Subcutaneous adipose tissue (tissue), 4 donors: ENCODE results near the gene MCC. TPM values are rescaled to one million over a fixed set of nuclear protein-coding genes. Genes with fewer than 3 reads are reported as not detected.

Experiments
- CTCF ChIP-seq: fragments of 450-650 bp; IDR thresholded peaks from one replicate; pipeline ENCODE4 v1.5.1; 2016; ENCODE audit warnings: low read depth, mild to moderate bottlenecking, control low read depth, antibody characterized with exemption, moderate library complexity
- total RNA-seq, 4 donors: library from RNA; depleted of rRNA; stranded (reverse); fragments of >200 nt; gene quantifications; one replicate each; pipeline ENCODE4 v1.1.0, GENCODE V29; 2016

Gene MCC
- total RNA-seq, 4 donors from 2014 or later = 15.0 to 57.3 (median 23.7) TPM

DNA sequence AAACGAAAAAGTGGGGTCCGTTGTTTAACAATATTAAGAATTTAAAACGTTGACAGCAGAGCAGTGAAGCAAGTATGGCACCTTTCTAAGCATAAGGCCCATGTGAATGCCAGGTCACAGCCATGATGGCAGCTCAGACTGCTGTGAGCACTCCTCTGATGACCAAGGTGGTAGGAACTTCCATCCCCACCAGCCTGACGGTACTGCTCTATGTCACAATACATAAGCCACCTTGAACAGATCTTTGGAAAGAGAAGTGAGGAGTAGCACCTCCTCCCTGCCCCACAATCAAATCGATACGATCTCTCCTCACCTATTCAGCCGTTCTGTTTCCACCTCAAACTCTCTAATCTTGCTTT lies 405.7 kb downstream of the MCC start:
- no peak for TF ChIP-seq CTCF

DNA sequence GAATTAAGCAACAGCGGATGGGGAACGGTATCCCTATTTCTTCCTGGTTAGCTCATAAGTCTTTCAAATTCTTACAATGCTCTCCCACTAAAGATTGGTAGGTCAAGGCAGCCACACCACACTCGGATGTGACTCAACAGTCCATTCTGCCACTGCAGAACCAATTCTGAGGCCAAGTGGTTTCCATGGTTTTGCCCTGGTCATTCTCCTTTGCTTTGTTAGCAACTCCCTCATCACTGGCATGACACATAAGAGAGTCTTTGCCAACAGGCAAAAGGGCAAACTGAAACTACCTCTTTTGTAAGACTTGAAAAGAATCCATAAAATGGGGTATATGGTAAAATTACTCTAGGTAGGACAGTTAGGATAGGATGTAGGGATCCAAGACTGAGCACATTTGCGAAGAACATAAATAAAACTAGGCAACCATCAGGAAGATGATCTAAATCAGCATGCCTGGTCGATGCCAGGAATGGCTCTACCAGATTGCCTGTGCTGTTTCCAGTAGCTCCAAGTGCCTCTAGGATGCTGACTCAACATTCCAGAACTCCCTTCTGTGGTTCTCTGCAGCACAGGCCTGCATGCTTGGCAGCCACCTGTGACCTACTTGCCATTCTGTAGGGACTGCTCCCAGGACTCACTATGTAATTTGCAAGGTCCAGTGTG lies 406.2 kb downstream of the MCC start:
- TF ChIP-seq CTCF = no peak

GRCh38 chr5:113081091-113081839 lies 407.0 kb downstream of the MCC start:
- TF ChIP-seq CTCF = no peak

- no peak for TF ChIP-seq CTCF
Measured at GRCh38 chr5:113075019-113075418, 413.2 kb downstream of the MCC start.

GRCh38 chr5:113071401-113071800 lies 416.9 kb downstream of the MCC start:
- no peak for TF ChIP-seq CTCF

DNA sequence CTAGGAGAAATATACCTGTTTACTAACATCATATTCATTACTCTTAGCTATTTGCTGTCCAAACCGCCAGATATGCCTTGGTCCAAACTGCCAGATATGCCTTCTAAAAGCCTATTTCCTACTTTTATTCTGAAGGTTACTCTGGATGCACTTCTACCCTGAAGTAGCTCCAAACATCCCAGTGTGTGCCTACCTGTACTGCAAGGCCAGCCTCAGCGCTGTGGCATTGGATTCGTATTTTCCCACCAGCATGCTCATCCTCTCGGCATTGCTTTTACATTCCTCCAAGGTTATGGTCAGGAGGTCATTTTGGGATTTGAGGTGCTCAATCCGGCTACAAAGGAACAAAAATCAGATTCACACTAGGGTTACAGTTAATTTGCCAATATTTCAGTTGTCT lies 417.4 kb downstream of the MCC start:
- no peak for TF ChIP-seq CTCF

DNA sequence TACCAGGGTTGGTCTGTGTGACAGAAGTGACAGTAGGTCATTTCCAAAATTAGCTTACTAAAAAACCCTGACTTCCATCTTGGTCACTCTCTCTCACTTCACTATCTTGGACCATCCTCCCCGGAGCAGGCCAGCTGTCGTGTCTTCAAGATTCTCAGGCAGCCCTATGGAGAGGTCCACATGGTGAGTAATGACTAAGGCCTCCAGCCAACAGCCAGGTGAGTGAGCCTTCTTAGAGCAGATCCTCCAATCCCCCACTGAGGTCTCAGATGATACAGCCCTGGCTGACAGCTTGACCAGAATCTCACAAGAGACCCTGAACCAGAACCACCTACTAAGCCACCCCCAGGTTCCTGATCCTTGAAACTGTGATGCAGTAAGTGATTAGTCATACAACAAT lies 419.7 kb downstream of the MCC start:
- TF ChIP-seq CTCF = no peak
